Activated CD8-positive, alpha-beta memory T cell treated with anti-CD3 and anti-CD28 coated beads for 24 hours (primary cell): ENCODE data around the gene CAST.
"Not testable (repeated sequence)": the region's sequence is repeated elsewhere in the genome, so short reads cannot be mapped to it uniquely, and the experiment has no call there.

Experiments used
- DNase-seq: peaks from one replicate; pipeline ENCODE4 v3.0.0-alpha.2; 2020

Gene CAST, protein sequence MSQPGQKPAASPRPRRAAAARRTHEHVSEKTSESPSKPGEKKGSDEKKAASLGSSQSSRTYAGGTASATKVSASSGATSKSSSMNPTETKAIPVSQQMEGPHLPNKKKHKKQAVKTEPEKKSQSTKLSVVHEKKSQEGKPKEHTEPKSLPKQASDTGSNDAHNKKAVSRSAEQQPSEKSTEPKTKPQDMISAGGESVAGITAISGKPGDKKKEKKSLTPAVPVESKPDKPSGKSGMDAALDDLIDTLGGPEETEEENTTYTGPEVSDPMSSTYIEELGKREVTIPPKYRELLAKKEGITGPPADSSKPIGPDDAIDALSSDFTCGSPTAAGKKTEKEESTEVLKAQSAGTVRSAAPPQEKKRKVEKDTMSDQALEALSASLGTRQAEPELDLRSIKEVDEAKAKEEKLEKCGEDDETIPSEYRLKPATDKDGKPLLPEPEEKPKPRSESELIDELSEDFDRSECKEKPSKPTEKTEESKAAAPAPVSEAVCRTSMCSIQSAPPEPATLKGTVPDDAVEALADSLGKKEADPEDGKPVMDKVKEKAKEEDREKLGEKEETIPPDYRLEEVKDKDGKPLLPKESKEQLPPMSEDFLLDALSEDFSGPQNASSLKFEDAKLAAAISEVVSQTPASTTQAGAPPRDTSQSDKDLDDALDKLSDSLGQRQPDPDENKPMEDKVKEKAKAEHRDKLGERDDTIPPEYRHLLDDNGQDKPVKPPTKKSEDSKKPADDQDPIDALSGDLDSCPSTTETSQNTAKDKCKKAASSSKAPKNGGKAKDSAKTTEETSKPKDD

DNA sequence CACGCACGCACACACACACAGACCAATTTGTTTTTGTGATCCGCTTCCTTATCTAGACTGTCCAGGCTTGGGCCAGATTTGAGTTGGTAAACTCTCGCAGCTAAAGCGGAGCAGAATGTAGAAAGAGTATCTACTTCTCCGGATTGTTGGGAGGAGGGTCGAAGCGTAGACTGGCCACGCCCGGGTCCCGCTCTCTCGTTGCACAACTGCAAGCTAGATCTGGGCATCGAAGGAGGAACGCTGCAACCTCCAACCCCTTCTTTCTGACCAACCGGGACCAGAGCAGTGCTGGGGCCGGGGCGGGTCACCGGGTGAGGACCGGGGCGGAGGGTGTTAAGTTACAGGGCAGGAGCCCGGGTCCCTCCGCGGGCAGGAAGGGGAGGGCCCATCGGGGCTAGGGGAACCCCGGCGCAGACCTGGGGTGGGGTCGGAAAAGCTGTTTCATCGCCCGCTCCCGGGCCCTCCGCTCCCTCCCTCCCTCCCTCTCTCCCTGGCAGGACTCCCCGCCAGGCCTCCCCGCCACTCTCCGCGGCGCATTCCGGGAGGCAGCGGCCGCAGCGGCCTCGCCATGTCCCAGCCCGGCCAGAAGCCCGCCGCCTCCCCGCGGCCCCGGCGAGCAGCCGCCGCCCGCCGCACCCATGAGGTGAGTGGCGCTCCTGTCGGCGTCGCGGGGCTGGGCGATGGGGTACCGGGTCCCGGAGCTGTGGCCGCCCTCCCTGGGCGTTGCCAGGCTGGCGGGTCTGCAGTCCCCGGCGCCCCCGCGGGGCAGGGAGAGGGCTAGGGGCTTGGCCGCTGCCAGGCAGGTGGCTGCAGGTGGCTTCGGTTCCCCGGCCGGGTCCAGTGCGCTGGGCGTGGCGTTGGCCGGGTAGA is at the start of gene CAST:
Gene CAST (plus strand): TSS at position 522 of the 870 bp plus-strand sequence. CDS start 47 bp downstream, at position 569.
- DNase-seq, result peak; percentile 88

DNA sequence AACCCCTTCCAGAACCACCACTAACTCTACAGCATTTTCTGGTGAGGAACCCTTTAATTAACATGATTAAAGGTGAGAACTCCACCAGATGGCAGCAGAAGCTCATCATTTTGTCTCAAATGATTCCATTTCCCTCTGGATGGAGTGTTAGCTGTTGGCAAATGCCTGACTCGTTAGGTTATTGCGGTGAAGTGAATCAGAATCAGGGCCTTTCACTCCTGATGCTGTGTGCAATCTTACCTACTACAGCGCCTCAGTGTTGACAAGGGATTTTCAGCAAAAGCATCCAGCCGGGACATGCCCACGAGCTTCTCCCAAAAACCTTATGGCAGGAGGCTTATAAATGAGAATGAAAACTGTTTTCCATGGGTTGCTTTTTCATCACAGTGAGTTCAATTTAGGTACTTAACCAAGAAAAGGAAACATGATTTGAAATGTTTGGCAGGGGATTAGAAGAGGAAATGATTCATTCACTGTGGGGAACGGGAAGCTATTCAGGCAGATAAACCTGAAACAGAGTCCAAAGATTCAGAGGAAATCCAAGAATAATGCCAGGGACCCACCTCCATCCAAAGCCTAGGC is 48.0 kb upstream of the CAST start:
- DNase-seq, result no peak

DNA sequence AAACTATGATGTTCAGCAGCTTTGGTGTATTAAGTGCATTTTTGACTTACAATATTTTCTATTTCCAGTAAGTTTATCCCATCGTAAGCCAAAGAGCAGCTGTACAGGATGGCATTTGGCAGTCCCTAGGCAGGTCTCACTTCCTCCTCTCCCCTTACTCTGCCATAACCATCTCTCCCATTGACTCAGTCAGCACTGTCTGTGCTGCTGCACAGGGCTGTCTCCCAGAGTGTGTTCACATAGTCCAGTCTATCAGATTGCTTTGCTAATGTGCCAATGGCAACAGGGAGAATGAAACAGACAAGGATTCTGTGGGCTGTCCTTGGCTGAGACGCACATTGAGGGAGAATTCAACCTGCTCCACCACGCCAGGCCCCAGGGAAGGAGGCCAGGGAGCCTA is 47.0 kb upstream of the CAST start:
- DNase-seq, result no peak

DNA sequence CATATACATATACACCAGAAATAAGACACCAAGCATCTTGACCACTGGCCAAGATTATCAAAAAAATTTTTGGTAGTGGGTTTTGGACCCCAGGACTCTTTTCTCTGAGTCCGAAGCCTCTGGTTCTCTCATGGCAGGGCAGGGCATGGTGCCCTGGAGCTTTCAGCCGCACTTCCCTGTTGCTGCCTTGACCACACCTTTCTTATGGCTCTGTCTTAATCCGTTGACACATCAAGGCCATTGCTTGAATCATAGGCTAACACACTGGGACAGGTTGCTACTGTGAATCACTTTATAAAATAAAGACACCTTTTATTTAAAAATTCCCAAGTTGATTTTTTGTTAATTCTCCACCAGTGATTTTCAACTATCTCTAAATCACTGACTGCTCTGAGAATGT is 45.4 kb upstream of the CAST start:
- DNase-seq, result no peak

DNA sequence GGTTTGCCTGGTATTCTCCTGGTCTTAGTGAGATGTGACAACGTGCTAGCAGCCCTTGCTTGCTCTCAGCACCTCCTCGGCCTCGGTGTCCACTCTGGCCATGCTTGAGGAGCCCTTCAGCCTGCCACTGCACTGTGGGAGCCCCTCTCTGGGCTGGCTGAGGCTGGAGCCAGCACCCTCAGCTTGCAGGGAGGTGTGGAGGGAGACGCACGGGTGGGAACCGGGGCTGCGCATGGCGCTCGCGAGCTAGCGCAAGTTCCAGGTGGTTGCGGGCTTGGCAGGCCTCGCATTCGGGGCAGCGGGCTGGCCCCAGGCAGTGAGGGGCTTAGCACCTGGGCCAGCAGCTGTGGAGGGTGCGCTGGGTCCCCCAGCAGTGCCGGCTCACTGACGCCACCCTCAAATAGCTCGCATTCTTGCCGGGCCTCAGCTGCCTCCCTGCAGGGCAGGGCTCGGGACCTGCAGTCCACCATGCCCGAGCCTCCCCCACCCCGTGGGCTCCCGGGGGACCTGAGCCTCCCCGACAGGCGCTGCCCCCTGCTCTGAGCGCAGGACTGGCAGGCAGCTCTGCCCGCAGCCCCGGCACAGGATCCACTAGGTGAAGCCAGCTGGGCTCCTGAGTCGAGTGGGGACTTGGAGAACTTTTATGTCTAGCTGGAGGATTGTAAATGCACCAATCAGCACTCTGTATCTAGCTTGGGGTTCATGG is 43.7 kb upstream of the CAST start:
- not testable (repeated sequence) for DNase-seq

DNA sequence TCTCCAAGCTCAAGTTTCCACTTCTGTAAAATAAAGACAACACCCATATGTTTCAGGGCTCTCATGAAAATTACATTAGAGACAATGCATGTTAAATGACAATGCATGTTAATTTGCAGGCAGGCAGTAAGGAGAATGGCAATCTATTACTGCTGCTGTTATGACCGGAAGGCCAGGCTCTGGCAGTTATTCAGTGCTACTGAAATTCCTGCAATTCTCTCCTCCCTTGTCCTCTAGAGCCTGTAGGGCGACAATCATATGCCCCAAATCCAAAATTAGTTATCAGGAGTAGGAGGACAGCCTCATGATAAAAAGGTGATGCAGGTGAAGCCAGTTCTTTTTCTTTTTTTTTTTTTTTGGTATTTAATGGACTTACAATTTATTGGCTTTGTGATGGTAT is 42.2 kb upstream of the CAST start:
- no peak for DNase-seq

DNA sequence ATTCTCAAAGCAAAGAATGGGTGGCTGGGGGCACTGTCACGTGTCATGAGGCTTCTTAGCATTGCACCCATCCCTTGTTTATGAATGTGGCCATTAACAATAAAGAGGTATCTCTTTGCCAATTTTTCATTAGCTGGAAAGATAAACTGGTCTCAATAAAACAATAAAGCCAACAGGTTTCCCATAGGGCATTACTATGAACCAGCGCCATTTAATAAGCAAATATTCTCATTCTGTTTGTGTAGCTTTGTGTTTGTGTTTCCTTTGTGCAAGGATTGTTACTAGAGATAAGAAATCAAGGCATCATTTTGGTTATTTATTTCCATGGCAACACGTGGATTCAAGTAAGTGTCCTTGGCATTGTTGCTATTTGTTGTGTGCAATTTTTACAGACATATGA is 37.6 kb upstream of the CAST start:
- no peak for DNase-seq

DNA sequence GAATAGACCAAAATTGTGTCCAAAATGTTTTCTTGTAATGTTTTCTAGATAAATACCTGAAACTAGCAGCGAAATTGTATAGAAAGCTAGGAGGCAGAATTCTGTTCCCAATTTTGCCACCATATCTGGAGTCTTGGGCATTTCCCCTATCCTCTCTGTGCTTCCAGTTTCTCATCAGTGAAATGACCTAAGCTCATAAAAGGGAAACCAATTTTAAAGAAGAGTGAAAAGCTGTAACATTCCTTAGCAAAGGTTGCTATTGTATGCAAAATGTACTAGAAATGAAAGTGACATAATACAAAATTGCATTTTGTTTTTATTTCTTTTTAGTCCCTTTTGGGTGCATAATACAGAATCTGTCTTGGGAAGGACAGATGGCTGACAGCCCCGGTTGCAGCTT is 36.8 kb upstream of the CAST start:
- DNase-seq, result no peak

DNA sequence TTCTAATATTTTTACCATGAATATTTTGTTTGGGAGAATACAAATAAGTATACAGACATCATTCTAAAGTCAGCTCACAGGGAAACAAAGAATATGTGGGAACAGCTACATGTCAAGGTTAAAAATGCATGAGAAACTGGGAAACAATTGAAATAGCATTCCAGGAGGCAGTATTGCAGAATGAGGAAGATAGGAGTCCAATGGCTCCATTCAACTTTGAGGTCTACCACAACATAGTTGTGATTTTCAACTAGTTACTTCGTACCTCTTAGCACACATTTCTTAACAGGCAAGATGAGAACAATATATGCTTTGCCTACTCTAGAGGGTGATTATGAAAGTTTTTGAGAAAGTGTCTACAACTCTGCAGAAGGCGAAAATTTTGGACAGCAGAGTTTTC is 35.2 kb upstream of the CAST start:
- no peak for DNase-seq

DNA sequence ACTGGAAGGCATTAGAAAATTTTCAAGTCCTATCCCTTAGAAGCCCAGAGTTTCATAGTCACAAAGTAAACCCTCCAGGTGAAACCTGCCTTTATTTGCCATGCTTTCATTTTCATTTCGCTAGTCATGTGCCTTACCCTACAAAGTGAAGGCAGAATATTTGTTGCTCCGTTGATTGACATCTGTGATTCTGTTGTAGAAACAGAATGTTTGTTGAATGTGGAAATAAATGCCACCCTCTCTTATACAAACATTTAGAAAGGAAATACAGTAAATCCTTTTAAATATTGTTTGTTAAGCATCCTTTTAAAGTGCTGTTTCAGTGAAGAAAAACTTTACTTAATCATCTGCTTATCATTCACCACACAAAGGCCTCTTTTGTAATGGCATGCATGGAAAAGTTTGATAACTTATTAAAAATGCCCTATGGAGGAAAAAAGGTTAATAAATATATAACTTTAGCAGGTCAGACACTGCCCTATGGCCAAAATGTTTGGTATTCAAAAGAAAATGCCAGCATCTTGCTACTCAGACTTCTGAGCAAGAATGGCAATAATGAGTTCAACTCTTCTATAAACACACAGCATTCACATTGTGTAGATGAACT is 34.3 kb upstream of the CAST start:
- DNase-seq, result no peak

DNA sequence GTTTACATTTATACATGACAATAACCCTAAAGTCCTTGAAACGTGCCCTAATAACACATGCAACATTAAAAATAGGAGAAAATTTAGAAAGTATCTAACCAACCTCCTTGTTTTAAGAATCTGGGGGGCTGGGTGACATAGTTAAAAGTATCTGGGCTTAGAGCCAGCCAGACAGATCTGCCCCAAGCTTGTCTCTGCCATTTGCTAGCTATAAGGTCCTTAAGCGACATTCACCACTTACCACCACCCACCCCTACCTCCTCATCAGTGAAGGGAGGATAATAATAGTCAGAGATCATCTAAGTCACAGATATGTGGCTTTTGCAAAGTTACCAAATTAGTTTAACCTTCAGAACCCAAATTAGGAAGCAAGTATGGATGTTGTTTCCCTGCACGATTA is 33.8 kb upstream of the CAST start:
- no peak for DNase-seq

DNA sequence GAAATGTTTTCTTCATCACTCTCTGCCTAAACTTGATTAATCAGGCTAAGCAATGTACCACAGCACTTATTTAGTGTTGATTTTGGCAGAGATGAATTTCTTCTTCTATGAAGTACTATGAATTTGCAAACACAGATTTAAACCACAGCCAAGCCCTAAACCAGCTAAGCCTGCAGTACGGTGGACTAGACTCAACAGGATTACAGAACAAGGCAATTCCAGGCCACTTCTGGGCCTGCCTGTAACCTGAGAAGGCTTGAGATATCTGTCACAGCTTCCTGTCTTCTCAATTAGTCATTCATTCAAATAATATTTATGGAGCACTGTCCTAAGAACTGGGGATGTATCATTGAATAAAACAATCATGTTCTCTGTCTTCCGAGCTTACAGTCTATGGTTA is 32.4 kb upstream of the CAST start:
- no peak for DNase-seq

DNA sequence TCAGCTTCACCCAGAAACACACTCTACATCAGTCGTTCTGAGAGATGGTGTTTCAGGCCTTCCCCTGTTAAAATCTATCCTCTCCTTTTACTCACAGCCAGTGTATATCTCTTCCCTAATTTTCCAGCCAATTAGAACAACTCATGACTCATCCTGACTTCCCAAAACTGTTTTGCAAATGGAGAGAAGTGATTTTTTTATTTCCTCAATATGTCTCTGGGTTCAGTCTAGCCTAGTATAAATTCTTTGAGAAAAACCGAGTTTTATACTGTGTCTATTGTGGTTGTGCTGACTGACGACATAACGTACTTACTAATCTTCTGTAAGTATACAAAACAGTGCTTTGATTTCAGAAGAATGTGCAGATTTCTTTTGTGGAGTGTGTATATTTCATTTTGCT is 28.4 kb upstream of the CAST start:
- DNase-seq, result no peak

DNA sequence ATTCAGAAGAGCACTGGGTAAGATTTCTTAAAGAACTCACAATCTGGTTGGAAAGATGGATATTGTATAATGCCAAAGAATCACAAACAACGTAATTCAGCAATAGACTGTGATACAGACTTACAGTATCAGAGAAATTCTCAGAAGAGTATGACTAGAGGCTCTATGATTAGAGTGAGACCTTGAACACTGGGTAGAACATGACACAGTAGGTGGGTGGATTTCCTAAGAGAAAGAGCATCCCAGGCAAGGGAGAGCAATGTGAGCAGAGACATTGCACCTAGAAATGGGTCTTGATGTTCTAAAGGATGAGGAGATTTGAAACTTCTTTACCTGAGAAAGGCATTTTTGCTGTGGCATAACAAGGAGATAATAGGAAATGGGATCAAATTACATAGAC is 27.3 kb upstream of the CAST start:
- DNase-seq, result no peak

DNA sequence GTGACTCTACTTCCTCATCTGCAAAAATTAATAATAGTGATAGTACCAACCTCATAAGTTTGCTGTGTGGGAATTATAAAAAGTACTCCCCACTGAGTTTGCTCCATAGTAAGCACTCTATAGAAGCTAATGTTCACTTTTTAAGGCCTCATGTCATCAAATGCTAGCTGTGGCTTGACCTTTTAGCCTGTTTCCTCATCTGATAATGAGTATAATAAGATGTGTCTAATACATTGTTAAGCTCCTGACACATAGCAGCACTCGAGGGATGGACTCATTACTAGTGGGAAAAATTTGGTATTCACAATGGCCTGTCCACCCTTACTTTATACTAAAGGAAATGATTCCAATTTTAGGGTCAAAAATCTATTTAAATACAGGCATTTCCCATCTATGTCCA is 26.1 kb upstream of the CAST start:
- no peak for DNase-seq

DNA sequence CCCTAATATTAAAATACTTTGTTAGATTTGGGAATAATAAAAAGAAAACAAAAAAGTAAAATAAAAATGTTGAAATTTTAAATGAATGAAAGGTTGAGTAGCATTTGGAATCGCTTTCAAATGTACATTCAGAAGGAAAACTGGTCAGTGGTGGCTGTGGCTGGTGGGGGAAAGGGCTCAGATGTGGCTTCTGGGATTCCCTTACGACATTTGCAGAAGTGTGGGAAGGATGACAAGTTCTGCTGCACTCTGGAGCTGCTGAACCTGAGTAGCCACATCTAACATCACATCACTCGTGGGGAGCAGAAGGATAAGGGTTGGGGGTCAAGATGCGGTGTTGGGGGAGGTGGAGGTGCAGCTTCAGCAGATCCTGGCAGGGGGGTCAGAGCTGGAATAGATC is 25.6 kb upstream of the CAST start:
- DNase-seq, result no peak

DNA sequence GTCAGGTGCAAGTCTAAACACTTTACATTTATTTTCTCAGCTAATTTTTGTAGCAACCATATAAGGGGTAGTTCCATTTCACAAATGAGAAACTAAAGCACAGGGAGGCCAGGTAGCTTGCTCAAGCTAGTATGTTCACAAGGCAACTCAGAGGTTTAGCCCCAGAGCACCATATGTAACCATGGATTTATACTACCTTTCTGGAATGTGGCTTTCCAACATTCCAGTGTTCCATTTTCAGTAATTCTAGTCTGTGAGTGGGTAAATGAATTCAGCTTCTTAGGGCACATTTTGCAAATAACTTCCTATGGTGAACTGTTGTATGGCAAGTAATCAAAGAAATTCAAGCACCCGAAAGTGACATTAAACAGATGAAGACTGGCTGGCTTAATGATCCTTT is 25.0 kb upstream of the CAST start:
- no peak for DNase-seq

DNA sequence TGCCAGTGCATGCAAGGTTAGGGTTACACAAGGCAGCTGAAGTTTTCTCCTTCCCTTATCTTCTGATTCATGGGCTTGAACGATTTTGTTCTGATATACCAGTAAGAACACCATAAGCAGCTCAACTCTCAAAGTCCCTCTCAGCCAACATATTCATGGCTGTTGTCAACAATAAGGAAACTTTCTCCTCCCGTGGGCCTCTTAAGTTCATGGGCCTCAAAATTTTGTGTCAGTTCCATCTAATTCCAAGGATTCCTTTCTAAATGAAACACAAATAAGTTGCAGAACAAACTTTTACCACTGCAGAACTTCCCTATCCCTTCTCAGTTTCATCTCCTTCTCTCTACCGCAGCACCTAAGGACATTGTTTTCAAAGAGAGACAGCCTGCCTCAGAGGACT is 23.6 kb upstream of the CAST start:
- DNase-seq, result no peak

DNA sequence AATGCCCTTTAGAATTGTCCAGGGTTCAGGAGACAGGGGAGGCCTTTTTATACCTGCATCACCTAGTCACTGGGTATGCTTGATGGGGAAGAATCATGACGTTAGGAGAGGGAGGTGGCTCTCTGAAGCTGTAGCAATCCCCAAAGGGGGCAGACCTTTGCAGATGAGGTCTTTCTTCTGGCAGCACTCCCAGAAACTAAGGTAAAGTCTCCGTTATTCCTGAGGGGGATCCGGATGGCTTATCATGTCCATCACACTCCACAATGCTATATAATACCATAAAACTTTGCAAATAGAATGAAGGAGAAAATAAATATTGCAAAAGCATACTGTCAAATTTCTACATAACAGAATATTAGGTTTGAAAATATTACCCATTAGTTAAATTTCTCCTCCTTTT is 21.5 kb upstream of the CAST start:
- DNase-seq, result no peak

DNA sequence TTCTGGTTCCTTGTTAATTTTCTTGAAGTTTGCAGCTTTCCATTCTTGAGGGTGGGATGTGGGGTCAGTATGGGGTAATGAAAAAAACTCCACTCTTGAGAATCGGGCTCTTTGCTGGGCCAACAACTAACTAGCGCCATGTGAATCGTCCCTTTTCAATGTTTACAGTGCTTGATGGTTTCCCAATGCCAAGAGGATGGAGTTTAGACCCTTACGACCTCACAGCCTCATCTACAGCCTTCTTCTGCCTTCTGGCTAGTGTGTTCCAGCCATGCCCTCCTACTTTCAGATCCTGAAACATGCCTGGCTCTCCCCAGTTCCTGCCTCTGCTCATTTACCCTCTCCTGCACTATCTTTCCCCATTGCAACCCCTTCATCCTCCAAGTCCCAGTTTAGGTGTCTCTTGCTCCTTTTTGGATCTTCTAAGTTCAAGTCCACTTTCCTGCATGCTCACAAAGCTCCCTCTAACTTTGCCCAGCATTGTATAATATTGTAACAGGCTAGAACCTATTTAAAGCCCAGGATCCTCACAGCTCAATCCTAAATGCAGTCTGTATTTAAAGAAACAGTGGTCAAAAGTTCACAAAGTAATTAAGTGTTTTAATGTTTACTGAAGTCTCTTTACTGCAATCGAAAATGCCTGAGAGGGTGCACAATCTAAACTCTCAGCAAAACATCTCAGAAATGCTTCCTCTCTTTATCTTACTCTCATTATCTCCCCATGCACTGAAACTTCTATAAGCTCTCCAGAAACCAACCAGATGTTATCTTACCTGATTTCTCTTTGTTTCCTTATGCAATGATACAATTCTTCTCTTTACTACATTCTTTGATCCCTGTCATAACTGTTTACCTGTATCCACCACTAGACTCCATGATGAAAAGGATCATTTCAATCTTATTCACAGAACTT is 20.6 kb upstream of the CAST start:
- no peak for DNase-seq

DNA sequence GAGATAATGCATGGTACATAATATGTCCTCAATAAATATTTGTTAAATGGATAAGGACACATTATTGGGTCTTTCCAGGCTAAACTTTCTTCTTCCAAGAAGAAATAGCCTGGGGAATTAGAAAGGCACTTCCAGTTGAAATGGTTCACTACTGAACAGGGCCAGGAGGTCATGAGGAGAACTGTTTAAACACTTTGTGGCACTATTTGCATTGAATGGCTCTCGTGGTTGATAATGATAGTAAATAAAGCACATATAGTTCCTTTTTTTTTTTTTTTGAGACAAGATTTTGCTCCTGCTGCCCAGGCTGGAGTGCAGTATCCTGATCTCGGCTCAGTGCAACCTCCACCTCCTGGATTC is 19.9 kb upstream of the CAST start:
- DNase-seq, result no peak
